Measurements from ENCODE around the gene ABCB6. TPM values are rescaled to one million over a fixed set of nuclear protein-coding genes. Genes with fewer than 3 reads are reported as not detected.
A peak's percentile ranks its signal among the peaks of the same experiment; 100 is the strongest.

ABCB6 gene
- total and polyA plus RNA-seq, 5 experiments from 2014 or later = 1.6 to 12.9 (median 4.9) TPM

- peaks cover 23 to 69% (median 63%) of the 10 kb centered on the region in 4 donors for H3K4me1 Mint-ChIP-seq
- POLR2A ChIA-PET = interaction anchor here (0.6 to 15.9 kb wide), 17 partner anchors 17 to 384 kb away, joined by 3 to 591 read pairs (median 7); partner anchors contain the start of genes ABCB6, ANKZF1, ATG9A and CNPPD1
- ATAC-seq (peak in 1 of 2 donors; percentile 5), DNase-seq (peak in 3 of 10 donors; percentile 27 to 45 (median 27))
- no peaks in the 10 kb centered on the region for H3K27me3 Mint-ChIP-seq
- H3K27ac Mint-ChIP-seq = peak overlapping the region; percentile 77 to 99 (median 95)
- H3K36me3 Mint-ChIP-seq = peaks cover 0 to 44% (median 33%) of the 10 kb centered on the region in 3 donors
- H3K9me3 Mint-ChIP-seq = no peaks in the 10 kb centered on the region
- peak overlapping the region; percentile 78 to 100 (median 94) for H3K4me3 Mint-ChIP-seq
These were observed 33.8 kb upstream of the ABCB6 start for GRCh38 chr2:219252570-219252899.

GRCh38 chr2:219252084-219252483, 33.3 kb upstream of the ABCB6 start:
- H3K36me3 Mint-ChIP-seq = peaks cover 0 to 44% (median 33%) of the 10 kb centered on the region in 3 donors
- POLR2A ChIA-PET = interaction anchor here (1.2 to 15.9 kb wide), 10 partner anchors 16 to 92 kb away, joined by 3 to 591 read pairs (median 39); partner anchors contain the start of genes ABCB6, ANKZF1, ATG9A and CNPPD1
- H3K27me3 Mint-ChIP-seq = no peaks in the 10 kb centered on the region
- peaks cover 25 to 74% (median 67%) of the 10 kb centered on the region in 4 donors for H3K4me1 Mint-ChIP-seq
- peak overlapping the region; percentile 78 to 100 (median 94) for H3K4me3 Mint-ChIP-seq
- no peaks in the 10 kb centered on the region for H3K9me3 Mint-ChIP-seq
- ATAC-seq (no peak), DNase-seq (no peak)
- peak overlapping the region; percentile 77 to 99 (median 95) for H3K27ac Mint-ChIP-seq

- no peaks in the 10 kb centered on the region for H3K9me3 Mint-ChIP-seq
- H3K27ac Mint-ChIP-seq = peak overlapping the region; percentile 77 to 99 (median 95)
- peaks cover 28 to 78% (median 71%) of the 10 kb centered on the region in 4 donors for H3K4me1 Mint-ChIP-seq
- peak overlapping the region; percentile 78 to 100 (median 94) for H3K4me3 Mint-ChIP-seq
- DNase-seq = no peak
- H3K36me3 Mint-ChIP-seq = peaks cover 0 to 44% (median 33%) of the 10 kb centered on the region in 3 donors
- POLR2A ChIA-PET = interaction anchor here (1.2 to 15.9 kb wide), 10 partner anchors 16 to 91 kb away, joined by 3 to 591 read pairs (median 39); partner anchors contain the start of genes ABCB6, ANKZF1, ATG9A and CNPPD1
- no peak for ATAC-seq
- no peaks in the 10 kb centered on the region for H3K27me3 Mint-ChIP-seq
These were observed 32.9 kb upstream of the ABCB6 start for GRCh38 chr2:219251656-219252055.

- POLR2A ChIA-PET = interaction anchor here (0.6 to 15.9 kb wide), 13 partner anchors 15 to 293 kb away, joined by 3 to 591 read pairs (median 9); partner anchors contain the start of genes ABCB6, ANKZF1, ATG9A and CHPF
- ATAC-seq (no peak), DNase-seq (peak in 1 of 10 donors; percentile 30)
- Mint-ChIP-seq H3K4me3 (peak overlapping the region; percentile 78 to 100 (median 94)), H3K27ac (peak overlapping the region; percentile 88 to 99 (median 98)), H3K27me3 (no peaks in the 10 kb centered on the region), H3K9me3 (no peaks in the 10 kb centered on the region), H3K4me1 (peaks cover 26 to 81% (median 76%) of the 10 kb centered on the region in 4 donors), H3K36me3 (peaks cover 0 to 44% (median 33%) of the 10 kb centered on the region in 3 donors)
These were observed 31.5 kb upstream of the ABCB6 start for GRCh38 chr2:219250049-219250781.

- peak overlapping the region; percentile 88 to 99 (median 97) for H3K27ac Mint-ChIP-seq
- peak overlapping the region; percentile 78 to 100 (median 94) for H3K4me3 Mint-ChIP-seq
- ATAC-seq = peak in 1 of 2 donors; percentile 1
- POLR2A ChIA-PET = interaction anchor here (0.7 to 15.9 kb wide), 14 partner anchors 14 to 853 kb away, joined by 3 to 591 read pairs (median 8); partner anchors contain the start of genes ABCB6, ANKZF1, ATG9A and CHPF
- H3K27me3 Mint-ChIP-seq = no peaks in the 10 kb centered on the region
- H3K4me1 Mint-ChIP-seq = peaks cover 28 to 82% (median 76%) of the 10 kb centered on the region in 4 donors
- peaks cover 0 to 44% (median 33%) of the 10 kb centered on the region in 3 donors for H3K36me3 Mint-ChIP-seq
- no peaks in the 10 kb centered on the region for H3K9me3 Mint-ChIP-seq
- peak in 9 of 10 donors; percentile 30 to 70 (median 51) for DNase-seq
These were observed 30.6 kb upstream of the ABCB6 start for GRCh38 chr2:219249203-219249980.

- no peak for ATAC-seq
- Mint-ChIP-seq H3K4me3 (peak overlapping the region; percentile 78 to 100 (median 94)), H3K36me3 (peaks cover 0 to 44% (median 33%) of the 10 kb centered on the region in 3 donors), H3K27ac (peak overlapping the region; percentile 88 to 99 (median 97)), H3K4me1 (peaks cover 28 to 86% (median 78%) of the 10 kb centered on the region in 4 donors), H3K9me3 (no peaks in the 10 kb centered on the region), H3K27me3 (no peaks in the 10 kb centered on the region)
- POLR2A ChIA-PET = interaction anchor here (0.5 to 15.9 kb wide), 15 partner anchors 10 to 852 kb away, joined by 3 to 591 read pairs (median 8); partner anchors contain the start of genes ABCB6, ANKZF1, ATG9A and CNPPD1
- no peak for DNase-seq
These were observed 30.1 kb upstream of the ABCB6 start for GRCh38 chr2:219248845-219249202.

- peak overlapping the region; percentile 84 to 99 (median 98) for H3K27ac Mint-ChIP-seq
- no peaks in the 10 kb centered on the region for H3K9me3 Mint-ChIP-seq
- peaks cover 0 to 44% (median 33%) of the 10 kb centered on the region in 3 donors for H3K36me3 Mint-ChIP-seq
- H3K4me3 Mint-ChIP-seq = peak overlapping the region; percentile 74 to 100 (median 90)
- peaks cover 28 to 93% (median 85%) of the 10 kb centered on the region in 4 donors for H3K4me1 Mint-ChIP-seq
- POLR2A ChIA-PET = interaction anchor here (0.5 to 15.9 kb wide), 20 partner anchors 11 to 851 kb away, joined by 3 to 591 read pairs (median 4); partner anchors contain the start of genes ABCB6, ANKZF1, ATG9A and CNPPD1
- H3K27me3 Mint-ChIP-seq = no peaks in the 10 kb centered on the region
- DNase-seq = peak in 9 of 10 donors; percentile 34 to 89 (median 76)
- ATAC-seq = peak; percentile 70 to 83
These were observed 29.2 kb upstream of the ABCB6 start for GRCh38 chr2:219247678-219248642.

- no peak for DNase-seq
- Mint-ChIP-seq H3K27ac (peak overlapping the region in 9 of 10 donors; percentile 94 to 99 (median 98)), H3K4me1 (peaks cover 23 to 82% (median 81%) of the 10 kb centered on the region in 4 donors), H3K27me3 (no peaks in the 10 kb centered on the region), H3K9me3 (no peaks in the 10 kb centered on the region), H3K4me3 (peak overlapping the region; percentile 78 to 100 (median 92)), H3K36me3 (peaks cover 0 to 35% (median 32%) of the 10 kb centered on the region in 3 donors)
- ATAC-seq = no peak
- POLR2A ChIA-PET = interaction anchor here (1.1 to 15.9 kb wide), 10 partner anchors 11 to 69 kb away, joined by 4 to 591 read pairs (median 10); partner anchors contain the start of genes ABCB6, ANKZF1, ATG9A and CNPPD1
These were observed 27.8 kb upstream of the ABCB6 start for GRCh38 chr2:219246559-219246958.

- POLR2A ChIA-PET = interaction anchor here (1.1 to 20.8 kb wide), 12 partner anchors 3 to 69 kb away, joined by 4 to 591 read pairs (median 10); partner anchors contain the start of genes ABCB6, ANKZF1, ATG9A and CNPPD1
- ATAC-seq = no peak
These were observed 27.1 kb upstream of the ABCB6 start for GRCh38 chr2:219245899-219246230.

GRCh38 chr2:219245148-219245898, 26.6 kb upstream of the ABCB6 start, which contains the start of the genes GLB1L and STK16:
Gene GLB1L, minus strand, starts transcription at chr2:219245444. Its CDS starts 1,871 bp downstream, at chr2:219243573.
Gene STK16, plus strand, starts transcription at chr2:219245479. Its CDS starts 521 bp downstream, at chr2:219246000.
- POLR2A ChIA-PET = interaction anchor here (0.6 to 20.8 kb wide), 20 partner anchors 4 to 85 kb away, joined by 3 to 591 read pairs (median 6); partner anchors contain the start of genes ABCB6, ANKZF1, ATG9A and CNPPD1
- Mint-ChIP-seq H3K4me1 (peaks cover 19 to 70% (median 69%) of the 10 kb centered on the region in 4 donors), H3K4me3 (peak within 1 kb of the TSS; percentile 84 to 100 (median 96)), H3K9me3 (no peaks in the 10 kb centered on the region), H3K36me3 (peaks cover 0 to 23% (median 19%) of the 10 kb centered on the region in 3 donors), H3K27me3 (no peaks in the 10 kb centered on the region), H3K27ac (peak within 1 kb of the TSS; percentile 94 to 99 (median 98))
- ATAC-seq (peak; percentile 61 to 62), DNase-seq (peak; percentile 70 to 92 (median 85))

More at GRCh38 chr2:219245899-219246230, 27.1 kb upstream of the ABCB6 start:
- Mint-ChIP-seq H3K4me3 (peak overlapping the region; percentile 84 to 100 (median 96)), H3K4me1 (peaks cover 22 to 75% (median 75%) of the 10 kb centered on the region in 4 donors), H3K36me3 (peaks cover 0 to 28% (median 25%) of the 10 kb centered on the region in 3 donors), H3K27ac (peak overlapping the region; percentile 94 to 99 (median 98)), H3K27me3 (no peaks in the 10 kb centered on the region), H3K9me3 (no peaks in the 10 kb centered on the region)
- DNase-seq = peak in 1 of 10 donors; percentile 22
